Endothelial cell of umbilical vein (primary cell): Measurements from ENCODE around the gene PHACTR1. TPM values are rescaled to one million over a fixed set of nuclear protein-coding genes. Genes with fewer than 3 reads are reported as not detected.

ENCODE experiments used
- BruUV-seq: library from RNA; stranded (reverse); fragments of 400-500 nt; replicated peaks from 2 replicates; lab custom pipeline; 2021; lab: Mats Ljungman, UMichigan
- CTCF ChIA-PET: fragments of 300-600, 350-600 bp; sonication (Branson Sonifier 250); formaldehyde crosslinking; loops from one replicate; lab custom pipeline; 2021; ENCODE audit warnings: antibody characterized with exemption, inconsistent platforms; lab: Charles Lee
- POLR2A ChIA-PET: fragments of 300-600, 350-600 bp; sonication (Branson Sonifier 250); formaldehyde crosslinking; loops from one replicate; lab custom pipeline; 2021; ENCODE audit warnings: antibody characterized with exemption, inconsistent platforms; lab: Charles Lee
- DNase-seq: peaks from one replicate; pipeline ENCODE4 v3.0.0-alpha.2; 2011; ENCODE audit warnings: low read depth, low spot score
- FAIRE-seq: peaks from 2 replicates; lab custom pipeline; 2011; peaks lifted over from hg19 to GRCh38; lab: Jason Lieb, UNC
- H2AFZ ChIP-seq: 2 replicates; pipeline ENCODE4 v1.6.0; 2012; ENCODE audit warnings: low read depth, low read length, control low read depth, inconsistent platforms
- H3K27ac ChIP-seq: 2 replicates; pipeline ENCODE4 v1.5.1; 2011; ENCODE audit warnings: low read depth, mild to moderate bottlenecking, control low read depth, low read length, moderate library complexity; ENCODE audit not compliant: insufficient read depth
- H3K27me3 ChIP-seq, 2 experiments: 2 replicates each; pipeline versions ENCODE4 v1.6.0 to v1.6.1; 2011; ENCODE audit warnings: low read length in 2 of 2, mixed read lengths in 1 of 2; ENCODE audit not compliant: control insufficient read depth in 2 of 2, insufficient read depth in 2 of 2
- H3K36me3 ChIP-seq, 2 experiments: 2 replicates in 1 of 2; 3 replicates in 1 of 2; pipeline ENCODE4 v1.5.1; 2011; ENCODE audit warnings: low read length in 2 of 2, mild to moderate bottlenecking in 1 of 2, moderate library complexity in 1 of 2; ENCODE audit not compliant: control insufficient read depth in 2 of 2, insufficient read depth in 2 of 2; ENCODE audit errors: extremely low read depth in 1 of 2
- H3K4me1 ChIP-seq: 3 replicates; pipeline ENCODE4 v1.5.1; 2011; ENCODE audit warnings: mild to moderate bottlenecking, low read length; ENCODE audit not compliant: control insufficient read depth, insufficient read depth; ENCODE audit errors: extremely low read depth
- H3K4me2 ChIP-seq: 2 replicates; pipeline ENCODE4 v1.6.1; 2011; ENCODE audit warnings: low read length, control low read depth, mixed read lengths; ENCODE audit not compliant: insufficient read depth
- H3K4me3 ChIP-seq, 3 experiments: fragments of 200-600 bp in 1 of 3; sonication (generic), shearing (Covaris generic) in 1 of 3; replicated peaks in 1 of 3; 2 replicates each; pipeline ENCODE4 v1.5.1; 2011 to 2016; ENCODE audit warnings: control low read depth in 3 of 3, low read length in 3 of 3, mild to moderate bottlenecking in 2 of 3, inconsistent platforms in 1 of 3, low read depth in 1 of 3, moderate library complexity in 1 of 3; ENCODE audit not compliant: insufficient read depth in 1 of 3
- H3K79me2 ChIP-seq: 2 replicates; pipeline ENCODE4 v1.6.0; 2012; ENCODE audit warnings: low read length, inconsistent platforms; ENCODE audit not compliant: control insufficient read depth, insufficient read depth
- H3K9ac ChIP-seq: replicated peaks from 2 replicates; pipeline ENCODE3; 2011; ENCODE audit warnings: low read length, control low read depth; ENCODE audit not compliant: insufficient read depth; ENCODE audit errors: extremely low read depth
- H3K9me1 ChIP-seq: replicated peaks from 3 replicates; pipeline ENCODE4 v1.6.0; 2011; ENCODE audit warnings: mild to moderate bottlenecking, low read length; ENCODE audit not compliant: control insufficient read depth, insufficient read depth; ENCODE audit errors: extremely low read depth
- H3K9me3 ChIP-seq: replicated peaks from 2 replicates; pipeline ENCODE4 v1.5.1; 2012; ENCODE audit warnings: low read length, inconsistent platforms; ENCODE audit not compliant: control insufficient read depth, insufficient read depth
- H4K20me1 ChIP-seq: replicated peaks from 2 replicates; pipeline ENCODE3; 2011; ENCODE audit warnings: mild to moderate bottlenecking, low read length; ENCODE audit not compliant: control insufficient read depth, insufficient read depth; ENCODE audit errors: extremely low read depth
- CTCF ChIP-seq, 2 donors: IDR thresholded peaks; 1 replicate in 1 of 2; 2 replicates in 1 of 2; pipeline ENCODE4 v1.5.1; 2011; ENCODE audit warnings: low read length in 2 of 2, mild to moderate bottlenecking in 2 of 2, moderate library complexity in 2 of 2, control low read depth in 1 of 2, inconsistent platforms in 1 of 2, low read depth in 1 of 2; ENCODE audit not compliant: insufficient read depth in 1 of 2; ENCODE audit errors: extremely low read depth in 1 of 2
- EZH2 ChIP-seq: IDR thresholded peaks from 2 replicates; pipeline ENCODE4 v1.6.1; 2012; ENCODE audit warnings: borderline replicate concordance, low read depth, mild to moderate bottlenecking, moderate library complexity, low read length, inconsistent platforms; ENCODE audit not compliant: severe bottlenecking
- FOS ChIP-seq: IDR thresholded peaks from 2 replicates; pipeline ENCODE4 v1.6.1; 2011; ENCODE audit warnings: mild to moderate bottlenecking, low read length, moderate library complexity, borderline replicate concordance; ENCODE audit not compliant: insufficient read depth
- GATA2 ChIP-seq: IDR thresholded peaks from 2 replicates; pipeline ENCODE4 v1.7.0; 2011; ENCODE audit warnings: low read depth, mild to moderate bottlenecking, moderate library complexity, mixed read lengths, low read length; ENCODE audit not compliant: insufficient read length, insufficient read depth
- MYC ChIP-seq: IDR thresholded peaks from one replicate; pipeline ENCODE4 v1.6.1; 2011; ENCODE audit warnings: mild to moderate bottlenecking, low read depth, low read length
- POLR2A ChIP-seq: IDR thresholded peaks from 2 replicates; pipeline ENCODE4 v1.6.1; 2012; ENCODE audit warnings: low read depth, mild to moderate bottlenecking, control low read depth, low read length
- POLR2AphosphoS5 ChIP-seq: IDR thresholded peaks from 2 replicates; pipeline ENCODE4 v1.6.1; 2012; ENCODE audit warnings: low read depth, mild to moderate bottlenecking, control low read depth, low read length, moderate library complexity; ENCODE audit not compliant: insufficient read depth
- dilution Hi-C: fragments of 300-500 bp; cut with MboI; formaldehyde crosslinking; loops from one replicate; pipeline ENCODE4 v1.15.0; 2019; ENCODE audit warnings: low sequenced_read_pairs; ENCODE audit not compliant: extremely low pct_ligation_motif_present
- intact Hi-C: fragments of 100-400 bp; cut with micrococcal nuclease; formaldehyde crosslinking; loops from one replicate; pipeline ENCODE4 v1.10.0; 2022
- polyA plus RNA-seq, 4 experiments: library from polyadenylated mRNA; depleted of rRNA in 3 of 4; stranded (reverse) in 3 of 4; unstranded in 1 of 4; fragments of >200 nt; gene quantifications; 2 replicates each; pipeline versions ENCODE4 v1.2.1 to v1.2.3, GENCODE V29; 2011 to 2012; ENCODE audit warnings: missing spikeins in 1 of 4
- total RNA-seq: library from RNA; stranded (reverse); gene quantifications from 2 replicates; pipeline ENCODE4 v1.2.3, GENCODE V29; 2021

The PHACTR1 gene
- total and polyA plus RNA-seq, 2 donors (not counting 3 experiments of a cell fraction or from before 2014, with no cell fraction given), result 2.4 to 23.2 TPM

GRCh38 chr6:13290335-13290734, 573.8 kb downstream of the PHACTR1 start:
- TF ChIP-seq POLR2A, result no peak
- no peak for TF ChIP-seq EZH2
- no peak for TF ChIP-seq POLR2AphosphoS5
- no peak for TF ChIP-seq GATA2
- no peak for TF ChIP-seq CTCF (IDR thresholded peaks at IDR 0.05; ENCODE audit: extremely low read depth in 1 of 2, insufficient read depth in 1 of 2, low read depth in 1 of 2, low read length in 2 of 2)
- no peak for TF ChIP-seq FOS
- no peak for TF ChIP-seq MYC
- H4K20me1 ChIP-seq, result no peaks in the 10 kb centered on the region
- ChIA-PET CTCF (no interaction called here), POLR2A (interaction anchor here (0.7 kb wide), 1 partner anchor 30 kb away, joined by 3 read pairs; no protein-coding TSS in a partner anchor)
- dilution Hi-C loops, result no loop called here
- H3K27ac ChIP-seq, result no peak overlapping the region
- DNase-seq (no peak), FAIRE-seq (no peak)
- intact Hi-C loops, result no loop called here
- no peak overlapping the region for H3K4me3 ChIP-seq
- no peak overlapping the region for H3K9ac ChIP-seq
- H3K36me3 ChIP-seq, result peaks cover 2 to 8% of the 10 kb centered on the region in 2 experiments
- no peak overlapping the region for H3K4me2 ChIP-seq
- no peaks in the 10 kb centered on the region for H3K9me1 ChIP-seq
- no peak overlapping the region for H2AFZ ChIP-seq
- no peaks in the 10 kb centered on the region for H3K27me3 ChIP-seq
- H3K4me1 ChIP-seq, result no peaks in the 10 kb centered on the region
- no TSS peak for BruUV-seq
- H3K79me2 ChIP-seq, result no peaks in the 10 kb centered on the region
- H3K9me3 ChIP-seq, result no peaks in the 10 kb centered on the region
